ENCODE data around the gene ADAMTS2.

ADAMTS2 gene

GRCh38 chr5:179343719-179344430 lies 1.4 kb downstream of the ADAMTS2 start:
- DNase-seq, result no peak

- DNase-seq, result no peak
Measured at GRCh38 chr5:179343021-179343718, 2.1 kb downstream of the ADAMTS2 start.

- no peak for DNase-seq
Measured at GRCh38 chr5:179342577-179342976, 2.7 kb downstream of the ADAMTS2 start.

GRCh38 chr5:179340465-179340864 lies 4.8 kb downstream of the ADAMTS2 start:
- DNase-seq, result no peak

GRCh38 chr5:179339996-179340395 lies 5.3 kb downstream of the ADAMTS2 start:
- no peak for DNase-seq

- no peak for DNase-seq
Measured at GRCh38 chr5:179339081-179339480, 6.2 kb downstream of the ADAMTS2 start.

- no peak for DNase-seq
Measured at GRCh38 chr5:179337796-179338676, 7.2 kb downstream of the ADAMTS2 start.

GRCh38 chr5:179336871-179337795 lies 8.1 kb downstream of the ADAMTS2 start:
- no peak for DNase-seq

GRCh38 chr5:179336126-179336870 lies 9.0 kb downstream of the ADAMTS2 start:
- no peak for DNase-seq

- no peak for DNase-seq
Measured at GRCh38 chr5:179333796-179334761, 11.2 kb downstream of the ADAMTS2 start.

- no peak for DNase-seq
Measured at GRCh38 chr5:179332741-179333290, 12.4 kb downstream of the ADAMTS2 start.

- DNase-seq, result no peak
Measured at GRCh38 chr5:179331591-179332375, 13.5 kb downstream of the ADAMTS2 start.

- DNase-seq, result no peak
Measured at GRCh38 chr5:179330186-179330900, 14.9 kb downstream of the ADAMTS2 start.

GRCh38 chr5:179328291-179328690 lies 17.0 kb downstream of the ADAMTS2 start:
- DNase-seq, result no peak

- no peak for DNase-seq
Measured at GRCh38 chr5:179327021-179327735, 18.1 kb downstream of the ADAMTS2 start.

GRCh38 chr5:179326122-179326927 lies 18.9 kb downstream of the ADAMTS2 start:
- DNase-seq, result no peak
